Measurements from ENCODE around the gene ISCU.

DNA sequence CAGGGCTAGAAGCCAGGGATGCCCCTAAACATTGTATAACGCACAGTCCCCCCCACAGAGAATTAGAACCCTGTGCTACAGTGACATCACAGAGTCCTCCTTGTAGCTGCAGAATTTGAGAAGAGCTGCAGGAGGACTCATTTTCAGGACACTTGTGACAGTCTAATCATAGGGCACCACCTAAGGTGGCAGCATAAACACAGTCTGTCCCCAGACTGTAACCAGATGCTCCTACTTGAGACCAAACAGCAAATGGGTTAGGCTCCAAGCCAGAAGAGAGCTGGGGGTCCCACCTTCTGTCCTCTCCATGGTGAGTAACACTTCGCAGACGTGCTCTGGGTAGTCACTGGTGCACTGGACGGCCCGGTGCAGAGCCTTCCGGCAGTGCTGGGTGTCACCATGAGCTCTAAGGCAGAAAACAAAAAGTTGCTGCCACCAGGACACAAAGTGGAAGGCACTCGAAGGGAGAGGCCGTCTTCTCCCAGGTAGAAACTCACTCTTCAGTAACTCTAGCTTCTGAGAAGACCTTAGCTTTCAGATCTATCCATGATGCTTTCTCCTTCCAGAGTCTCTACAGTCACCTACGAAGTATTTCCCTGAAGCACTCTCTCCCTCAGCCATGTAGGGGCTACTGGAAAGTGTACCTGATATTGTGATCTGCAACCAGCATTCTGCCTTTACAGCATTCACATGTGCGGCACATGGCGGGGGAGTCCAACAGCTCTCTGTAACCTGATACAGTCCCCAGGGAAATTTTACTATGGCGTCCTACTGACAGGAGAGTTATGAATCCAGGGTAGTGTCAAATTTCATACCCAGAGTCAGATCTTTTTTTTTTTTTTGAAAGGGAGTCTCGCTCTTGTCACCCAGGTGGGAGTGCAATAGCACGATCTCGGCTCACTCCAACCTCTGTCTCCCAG, 30.2 kb upstream of the ISCU start:
- TF ChIP-seq, protein P1, sequence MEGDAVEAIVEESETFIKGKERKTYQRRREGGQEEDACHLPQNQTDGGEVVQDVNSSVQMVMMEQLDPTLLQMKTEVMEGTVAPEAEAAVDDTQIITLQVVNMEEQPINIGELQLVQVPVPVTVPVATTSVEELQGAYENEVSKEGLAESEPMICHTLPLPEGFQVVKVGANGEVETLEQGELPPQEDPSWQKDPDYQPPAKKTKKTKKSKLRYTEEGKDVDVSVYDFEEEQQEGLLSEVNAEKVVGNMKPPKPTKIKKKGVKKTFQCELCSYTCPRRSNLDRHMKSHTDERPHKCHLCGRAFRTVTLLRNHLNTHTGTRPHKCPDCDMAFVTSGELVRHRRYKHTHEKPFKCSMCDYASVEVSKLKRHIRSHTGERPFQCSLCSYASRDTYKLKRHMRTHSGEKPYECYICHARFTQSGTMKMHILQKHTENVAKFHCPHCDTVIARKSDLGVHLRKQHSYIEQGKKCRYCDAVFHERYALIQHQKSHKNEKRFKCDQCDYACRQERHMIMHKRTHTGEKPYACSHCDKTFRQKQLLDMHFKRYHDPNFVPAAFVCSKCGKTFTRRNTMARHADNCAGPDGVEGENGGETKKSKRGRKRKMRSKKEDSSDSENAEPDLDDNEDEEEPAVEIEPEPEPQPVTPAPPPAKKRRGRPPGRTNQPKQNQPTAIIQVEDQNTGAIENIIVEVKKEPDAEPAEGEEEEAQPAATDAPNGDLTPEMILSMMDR (IDR thresholded peaks at IDR 0.05) = no peak
- no peak for TF ChIP-seq POLR2A (IDR thresholded peaks at IDR 0.05)
- TF ChIP-seq EP300 (IDR thresholded peaks at IDR 0.05) = no peak
- TF ChIP-seq POLR2AphosphoS5 (IDR thresholded peaks at IDR 0.05) = no peak
